NCI-H128 (cell line): ENCODE measurements around the gene DISP3.

Source experiments
- DNase-seq: peaks from one replicate; lab custom pipeline; 2025; ENCODE audit not compliant: unreplicated experiment; lab: John Stamatoyannopoulos, UW

Gene DISP3

GRCh38 chr1:11527541-11528452 lies 48.8 kb downstream of the DISP3 start:
- no peak for DNase-seq

GRCh38 chr1:11528611-11529261 lies 49.8 kb downstream of the DISP3 start:
- no peak for DNase-seq

- no peak for DNase-seq
These were observed 50.4 kb downstream of the DISP3 start for GRCh38 chr1:11529330-11529729.

GRCh38 chr1:11529763-11530730 lies 51.1 kb downstream of the DISP3 start:
- DNase-seq = no peak

GRCh38 chr1:11530731-11531311 lies 51.9 kb downstream of the DISP3 start:
- DNase-seq = no peak

- DNase-seq = no peak
These were observed 52.4 kb downstream of the DISP3 start for GRCh38 chr1:11531314-11531870.

GRCh38 chr1:11531943-11532342 lies 53.0 kb downstream of the DISP3 start:
- DNase-seq = no peak

GRCh38 chr1:11533790-11534787 lies 55.1 kb downstream of the DISP3 start:
- DNase-seq = no peak

GRCh38 chr1:11534846-11535245 lies 55.9 kb downstream of the DISP3 start:
- no peak for DNase-seq

- no peak for DNase-seq
These were observed 56.4 kb downstream of the DISP3 start for GRCh38 chr1:11535316-11535715.

GRCh38 chr1:11535761-11536572 lies 57.0 kb downstream of the DISP3 start:
- DNase-seq = no peak

- no peak for DNase-seq
These were observed 57.8 kb downstream of the DISP3 start for GRCh38 chr1:11536573-11537379.

- no peak for DNase-seq
These were observed 58.4 kb downstream of the DISP3 start for GRCh38 chr1:11537380-11537764.

- no peak for DNase-seq
These were observed 59.1 kb downstream of the DISP3 start for GRCh38 chr1:11537854-11538591.

GRCh38 chr1:11538886-11539285 lies 59.9 kb downstream of the DISP3 start:
- no peak for DNase-seq

GRCh38 chr1:11539850-11540772 lies 61.2 kb downstream of the DISP3 start:
- DNase-seq = no peak
